HG03354 (cell line): ENCODE measurements around the gene YTHDF2.
"Not testable (repeated sequence)": the region's sequence is repeated elsewhere in the genome, so short reads cannot be mapped to it uniquely, and the experiment has no call there.

ENCODE experiments used
- ATAC-seq: cut with Tn5 transposase; IDR thresholded peaks from one replicate; pipeline ENCODE4 v1.9.1; 2021; ENCODE audit warnings: mild to moderate bottlenecking; ENCODE audit not compliant: unreplicated experiment, poor library complexity, severe bottlenecking

Gene YTHDF2

GRCh38 chr1:28756846-28757245, 20.1 kb downstream of the YTHDF2 start:
- ATAC-seq, result no peak

GRCh38 chr1:28758420-28758819, 21.7 kb downstream of the YTHDF2 start:
- ATAC-seq, result no peak

GRCh38 chr1:28759257-28759656, 22.5 kb downstream of the YTHDF2 start:
- ATAC-seq, result no peak

GRCh38 chr1:28761189-28761588, 24.4 kb downstream of the YTHDF2 start:
- ATAC-seq, result no peak

GRCh38 chr1:28766532-28767183, 29.9 kb downstream of the YTHDF2 start:
- no peak for ATAC-seq

GRCh38 chr1:28770601-28771165, 33.9 kb downstream of the YTHDF2 start:
- no peak for ATAC-seq

GRCh38 chr1:28771921-28772320, 35.2 kb downstream of the YTHDF2 start:
- ATAC-seq, result not testable (repeated sequence)

GRCh38 chr1:28773105-28773504, 36.4 kb downstream of the YTHDF2 start:
- no peak for ATAC-seq

- no peak for ATAC-seq
Measured at GRCh38 chr1:28775121-28775942, 38.6 kb downstream of the YTHDF2 start.

- ATAC-seq, result no peak
Measured at GRCh38 chr1:28776341-28776740, 39.6 kb downstream of the YTHDF2 start.

- ATAC-seq, result no peak
Measured at GRCh38 chr1:28778021-28778420, 41.3 kb downstream of the YTHDF2 start.

- no peak for ATAC-seq
Measured at GRCh38 chr1:28779751-28780408, 43.1 kb downstream of the YTHDF2 start.

- ATAC-seq, result no peak
Measured at GRCh38 chr1:28781305-28781704, 44.6 kb downstream of the YTHDF2 start.

- ATAC-seq, result no peak
Measured at GRCh38 chr1:28782011-28782410, 45.3 kb downstream of the YTHDF2 start.

- no peak for ATAC-seq
Measured at GRCh38 chr1:28783363-28783762, 46.6 kb downstream of the YTHDF2 start.

- ATAC-seq, result no peak
Measured at GRCh38 chr1:28789412-28789811, 52.7 kb downstream of the YTHDF2 start.

GRCh38 chr1:28789816-28790215, 53.1 kb downstream of the YTHDF2 start:
- ATAC-seq, result no peak

- no peak for ATAC-seq
Measured at GRCh38 chr1:28790377-28791035, 53.8 kb downstream of the YTHDF2 start.

GRCh38 chr1:28791929-28792328, 55.2 kb downstream of the YTHDF2 start:
- ATAC-seq, result not testable (repeated sequence)

- no peak for ATAC-seq
Measured at GRCh38 chr1:28792644-28793121, 55.9 kb downstream of the YTHDF2 start.
